Esophagus muscularis mucosa (tissue), 3 donors: Measurements from ENCODE around the gene CHM.

Experiments used
- POLR2A ChIP-seq: fragments of 450-650 bp; IDR thresholded peaks from one replicate; pipeline ENCODE4 v1.6.1; 2017; ENCODE audit warnings: antibody characterized with exemption, moderate library complexity, mild to moderate bottlenecking, low read depth
- TF ChIP-seq, protein P1 (sequence below), 3 experiments: fragments of 200-600 bp in 2 of 3; fragments of 450-650 bp in 1 of 3; sonication (generic) in 2 of 3; IDR thresholded peaks; one replicate each; pipeline ENCODE4 v1.5.1; 2017 to 2019; ENCODE audit warnings: antibody characterized with exemption in 3 of 3, mild to moderate bottlenecking in 2 of 3, moderate library complexity in 1 of 3

DNA sequence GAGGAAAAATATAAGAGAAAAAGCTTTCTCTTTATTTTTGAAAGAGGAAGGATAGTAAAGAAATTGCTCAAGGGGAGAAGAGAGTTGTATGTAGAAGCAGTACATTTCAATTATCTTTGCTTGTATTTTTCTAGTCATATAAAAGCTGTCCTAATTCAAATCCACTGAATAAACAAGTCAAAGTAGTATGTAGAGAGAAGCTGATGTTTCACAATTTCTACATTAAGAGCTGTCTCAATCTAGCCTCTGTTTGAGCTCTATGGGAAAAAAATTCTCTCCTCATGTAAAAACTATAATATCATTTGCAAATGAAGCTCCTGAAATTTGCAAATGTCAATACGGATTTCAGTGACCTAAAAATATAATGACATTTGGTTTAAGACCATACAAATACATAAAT lies 52.6 kb downstream of the CHM start:
- TF ChIP-seq POLR2A: no peak
- TF ChIP-seq, protein P1, sequence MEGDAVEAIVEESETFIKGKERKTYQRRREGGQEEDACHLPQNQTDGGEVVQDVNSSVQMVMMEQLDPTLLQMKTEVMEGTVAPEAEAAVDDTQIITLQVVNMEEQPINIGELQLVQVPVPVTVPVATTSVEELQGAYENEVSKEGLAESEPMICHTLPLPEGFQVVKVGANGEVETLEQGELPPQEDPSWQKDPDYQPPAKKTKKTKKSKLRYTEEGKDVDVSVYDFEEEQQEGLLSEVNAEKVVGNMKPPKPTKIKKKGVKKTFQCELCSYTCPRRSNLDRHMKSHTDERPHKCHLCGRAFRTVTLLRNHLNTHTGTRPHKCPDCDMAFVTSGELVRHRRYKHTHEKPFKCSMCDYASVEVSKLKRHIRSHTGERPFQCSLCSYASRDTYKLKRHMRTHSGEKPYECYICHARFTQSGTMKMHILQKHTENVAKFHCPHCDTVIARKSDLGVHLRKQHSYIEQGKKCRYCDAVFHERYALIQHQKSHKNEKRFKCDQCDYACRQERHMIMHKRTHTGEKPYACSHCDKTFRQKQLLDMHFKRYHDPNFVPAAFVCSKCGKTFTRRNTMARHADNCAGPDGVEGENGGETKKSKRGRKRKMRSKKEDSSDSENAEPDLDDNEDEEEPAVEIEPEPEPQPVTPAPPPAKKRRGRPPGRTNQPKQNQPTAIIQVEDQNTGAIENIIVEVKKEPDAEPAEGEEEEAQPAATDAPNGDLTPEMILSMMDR (IDR thresholded peaks at IDR 0.05): no peak
